HCT116 (cell line): Measurements from ENCODE around the gene YEATS4. TPM values are rescaled to one million over a fixed set of nuclear protein-coding genes. Genes with fewer than 3 reads are reported as not detected.

Source experiments
- ATAC-seq: fragments of 200-7000 bp; cut with Tn5 transposase; 2 replicates; pipeline ENCODE4 v1.9.1; 2020; ENCODE audit warnings: mild to moderate bottlenecking, moderate library complexity
- BruUV-seq: library from RNA; stranded (reverse); fragments of 400-500 nt; replicated peaks from 2 replicates; lab custom pipeline; 2021; lab: Mats Ljungman, UMichigan
- CTCF ChIA-PET: fragments of 300-600 bp; sonication (Branson Sonifier 250); formaldehyde crosslinking; loops from one replicate; lab custom pipeline; 2021; ENCODE audit warnings: antibody characterized with exemption; lab: Charles Lee
- POLR2A ChIA-PET: fragments of 300-600, 350-600 bp; sonication (Branson Sonifier 250); formaldehyde crosslinking; loops from one replicate; lab custom pipeline; 2021; ENCODE audit warnings: antibody characterized with exemption; lab: Charles Lee
- RAD21 ChIA-PET, 2 experiments: fragments of 300-600 bp; sonication (Branson Sonifier 250); formaldehyde crosslinking; loops; one replicate each; lab custom pipeline; 2023; ENCODE audit warnings: low total read pairs in 2 of 2; ENCODE audit not compliant: uncharacterized antibody in 2 of 2, unreplicated experiment in 2 of 2, low non-redundant PET in 1 of 2; lab: Charles Lee
- DNase-seq: peaks from one replicate; pipeline ENCODE4 v3.0.0-alpha.2; 2010; ENCODE audit warnings: low read depth, low spot score
- H2AFZ ChIP-seq: fragments of 200-600 bp; shearing (Covaris generic), sonication (generic); 2 replicates; pipeline ENCODE4 v1.6.1; 2017; ENCODE audit warnings: low read depth, mixed run types, mixed read lengths, antibody characterized with exemption, low read length; ENCODE audit not compliant: poor library complexity, severe bottlenecking
- H3K27ac ChIP-seq: 2 replicates; pipeline ENCODE4 v1.5.1; 2012; ENCODE audit warnings: low read depth, low read length
- H3K27me3 ChIP-seq: fragments of 200-600 bp; sonication (generic); 2 replicates; pipeline ENCODE4 v1.6.1; 2016; ENCODE audit warnings: mixed run types, low read length, mixed read lengths; ENCODE audit not compliant: insufficient read depth
- H3K36me3 ChIP-seq, 2 experiments: fragments of 200-500 bp in 1 of 2; fragments of 200-600 bp in 1 of 2; sonication (Bioruptor generic) in 1 of 2; sonication (generic) in 1 of 2; 2 replicates each; pipeline versions ENCODE4 v1.5.1 to v1.6.1; 2014 to 2016; ENCODE audit warnings: low read length in 2 of 2, inconsistent platforms in 1 of 2, mixed read lengths in 1 of 2, mixed run types in 1 of 2; ENCODE audit not compliant: insufficient read depth in 2 of 2, control insufficient read depth in 1 of 2
- H3K4me1 ChIP-seq, 2 experiments: fragments of 200-600 bp in 1 of 2; sonication (generic) in 1 of 2; 2 replicates each; pipeline versions ENCODE4 v1.5.1 to v1.6.1; 2012 to 2017; ENCODE audit warnings: low read length in 2 of 2, inconsistent platforms in 1 of 2, mild to moderate bottlenecking in 1 of 2, mixed read lengths in 1 of 2, mixed run types in 1 of 2, moderate library complexity in 1 of 2; ENCODE audit not compliant: insufficient read depth in 2 of 2, control insufficient read depth in 1 of 2
- H3K4me2 ChIP-seq: fragments of 200-600 bp; sonication (generic); 2 replicates; pipeline ENCODE4 v1.6.1; 2017; ENCODE audit warnings: mixed run types, low read length, mixed read lengths
- H3K4me3 ChIP-seq, 2 experiments: fragments of 200-600 bp in 1 of 2; sonication (generic) in 1 of 2; replicated peaks in 1 of 2; 2 replicates each; pipeline ENCODE4 v1.5.1; 2011 to 2016; ENCODE audit warnings: low read length in 2 of 2, control low read depth in 1 of 2, low read depth in 1 of 2, mild to moderate bottlenecking in 1 of 2, mixed read lengths in 1 of 2, mixed run types in 1 of 2
- H3K79me2 ChIP-seq: fragments of 200-600 bp; sonication (generic); 2 replicates; pipeline ENCODE4 v1.6.1; 2017; ENCODE audit warnings: mild to moderate bottlenecking, mixed run types, low read length, moderate library complexity, mixed read lengths; ENCODE audit not compliant: insufficient read depth
- H3K9ac ChIP-seq: fragments of 200-600 bp; sonication (generic); 2 replicates; pipeline ENCODE4 v1.6.1; 2016; ENCODE audit warnings: low read length, mixed read lengths
- H3K9me2 ChIP-seq: fragments of 200-600 bp; sonication (generic), shearing (Covaris generic); 2 replicates; pipeline ENCODE4 v1.6.1; 2017; ENCODE audit warnings: mixed run types, mild to moderate bottlenecking, moderate library complexity; ENCODE audit not compliant: insufficient read depth
- H3K9me3 ChIP-seq, 2 experiments: fragments of 200-500 bp in 1 of 2; fragments of 200-600 bp in 1 of 2; sonication (Bioruptor generic) in 1 of 2; sonication (generic) in 1 of 2; 2 replicates each; pipeline ENCODE4 v1.6.1; 2014 to 2017; ENCODE audit warnings: low read length in 2 of 2, mixed read lengths in 2 of 2, inconsistent platforms in 1 of 2, low read depth in 1 of 2, mild to moderate bottlenecking in 1 of 2, mixed run types in 1 of 2, moderate library complexity in 1 of 2; ENCODE audit not compliant: control insufficient read depth in 1 of 2, insufficient read depth in 1 of 2
- H4K20me1 ChIP-seq: fragments of 200-600 bp; sonication (generic), shearing (Covaris generic); 2 replicates; pipeline ENCODE4 v1.6.1; 2017; ENCODE audit warnings: mixed run types, mild to moderate bottlenecking, moderate library complexity; ENCODE audit not compliant: insufficient read depth
- ATF3 ChIP-seq: IDR thresholded peaks from 2 replicates; pipeline ENCODE4 v1.6.1; 2012
- CBX3 ChIP-seq: IDR thresholded peaks from 2 replicates; pipeline ENCODE4 v1.6.1; 2012; ENCODE audit warnings: low read depth
- CEBPB ChIP-seq: IDR thresholded peaks from 2 replicates; pipeline ENCODE4 v1.6.1; 2012; ENCODE audit warnings: low read depth
- CTCF ChIP-seq, 3 experiments: fragments of 200-600 bp in 1 of 3; sonication (generic) in 1 of 3; IDR thresholded peaks in 2 of 3; conservative IDR thresholded peaks in 1 of 3; 2 replicates each; pipeline ENCODE4 v1.5.1; 2012 to 2017; ENCODE audit warnings: low read depth in 2 of 3, low read length in 2 of 3, antibody characterized with exemption in 1 of 3, borderline replicate concordance in 1 of 3, control low read depth in 1 of 3, mild to moderate bottlenecking in 1 of 3, mixed read lengths in 1 of 3, mixed run types in 1 of 3, moderate library complexity in 1 of 3; ENCODE audit not compliant: insufficient read depth in 1 of 3
- EGR1 ChIP-seq: IDR thresholded peaks from 2 replicates; pipeline ENCODE4 v1.6.1; 2012; ENCODE audit warnings: low read depth
- ELF1 ChIP-seq: IDR thresholded peaks from 2 replicates; pipeline ENCODE4 v1.6.1; 2012; ENCODE audit warnings: low read depth, borderline replicate concordance
- FOSL1 ChIP-seq: IDR thresholded peaks from 2 replicates; pipeline ENCODE4 v1.6.1; 2012; ENCODE audit warnings: low read depth
- JUND ChIP-seq: IDR thresholded peaks from 2 replicates; pipeline ENCODE4 v1.6.1; 2012
- MAX ChIP-seq: IDR thresholded peaks from 2 replicates; pipeline ENCODE4 v1.6.1; 2012
- POLR2A ChIP-seq: IDR thresholded peaks from 2 replicates; pipeline ENCODE4 v1.7.0; 2011; ENCODE audit warnings: borderline replicate concordance; ENCODE audit not compliant: insufficient read depth, insufficient read length; ENCODE audit errors: extremely low read depth
- POLR2AphosphoS5 ChIP-seq: IDR thresholded peaks from 2 replicates; pipeline ENCODE4 v1.6.1; 2011; ENCODE audit warnings: mild to moderate bottlenecking, low read depth, low read length, moderate library complexity
- RAD21 ChIP-seq: IDR thresholded peaks from 2 replicates; pipeline ENCODE4 v1.6.1; 2012; ENCODE audit warnings: low read depth, mild to moderate bottlenecking
- REST ChIP-seq: IDR thresholded peaks from 2 replicates; pipeline ENCODE4 v1.6.1; 2012; ENCODE audit warnings: low read depth
- SIN3A ChIP-seq: IDR thresholded peaks from 2 replicates; pipeline ENCODE4 v1.6.1; 2012; ENCODE audit warnings: low read depth
- SP1 ChIP-seq: IDR thresholded peaks from 2 replicates; pipeline ENCODE4 v1.6.1; 2012; ENCODE audit warnings: low read depth
- TCF7L2 ChIP-seq: IDR thresholded peaks from 2 replicates; pipeline ENCODE4 v1.7.0; 2011; ENCODE audit warnings: borderline replicate concordance, inconsistent platforms; ENCODE audit not compliant: insufficient read depth, insufficient read length; ENCODE audit errors: extremely low read depth
- ZBTB33 ChIP-seq: IDR thresholded peaks from 2 replicates; pipeline ENCODE4 v1.6.1; 2011; ENCODE audit warnings: mild to moderate bottlenecking, low read length, moderate library complexity; ENCODE audit not compliant: insufficient replicate concordance; ENCODE audit errors: extremely low read depth
- ZFX ChIP-seq: fragments of 450-650 bp; IDR thresholded peaks from 2 replicates; pipeline ENCODE4 v1.6.1; 2017
- ZNF274 ChIP-seq: fragments of 200-500 bp; sonication (Bioruptor generic); IDR thresholded peaks from 2 replicates; pipeline ENCODE4 v1.6.1; 2014; ENCODE audit warnings: mild to moderate bottlenecking, low read depth, low read length, inconsistent platforms
- intact Hi-C: fragments of 100-400 bp; cut with micrococcal nuclease; formaldehyde crosslinking; loops from 2 replicates; pipeline ENCODE4 v1.10.0; 2022
- total RNA-seq: library from RNA; stranded (reverse); gene quantifications from one replicate; pipeline ENCODE4 v1.2.1, GENCODE V29; 2021; ENCODE audit not compliant: unreplicated experiment

YEATS4 gene
- total RNA-seq, 1 experiment from 2014 or later: 32.0 TPM

- no peaks in the 10 kb centered on the region for H3K79me2 ChIP-seq
- 0 out of 4 replicates have a peak, but pooled peaks cover 0 to 6% of the 10 kb centered on the region in 2 experiments for H3K36me3 ChIP-seq
- no peak overlapping the region for H3K4me2 ChIP-seq
- no peak overlapping the region for H2AFZ ChIP-seq
- H3K9me3 ChIP-seq: no peaks in the 10 kb centered on the region
- H3K27me3 ChIP-seq: no peaks in the 10 kb centered on the region
- H3K9me2 ChIP-seq: no peaks in the 10 kb centered on the region
- DNase-seq (no peak), ATAC-seq (no peak)
- BruUV-seq: no TSS peak
- ChIA-PET CTCF (no interaction called here), RAD21 (no interaction called here), POLR2A (no interaction called here)
- TF ChIP-seq SIN3A: no peak
- no peak for TF ChIP-seq ZBTB33
- no peak for TF ChIP-seq POLR2A
- TF ChIP-seq REST: no peak
- no peak for TF ChIP-seq RAD21
- TF ChIP-seq FOSL1: no peak
- no peak for TF ChIP-seq ELF1
- TF ChIP-seq JUND: no peak
- TF ChIP-seq CBX3: no peak
- no peak for TF ChIP-seq EGR1
- no peak for TF ChIP-seq SP1
- no peak for TF ChIP-seq ZNF274
- TF ChIP-seq ZFX: no peak
- TF ChIP-seq POLR2AphosphoS5: no peak
- TF ChIP-seq MAX: no peak
- no peak for TF ChIP-seq CEBPB
- TF ChIP-seq ATF3: no peak
- no peak for TF ChIP-seq TCF7L2
- no peak for TF ChIP-seq CTCF (IDR thresholded peaks at IDR 0.05 in 2 of 3, conservative IDR thresholded peaks at IDR 0.05 in 1 of 3; ENCODE audit: borderline replicate concordance in 1 of 3, insufficient read depth in 1 of 3, low read depth in 2 of 3, low read length in 2 of 3)
- peaks cover 6 to 7% of the 10 kb centered on the region in 2 experiments; a peak in 3 of 4 replicates for H3K4me1 ChIP-seq
- H4K20me1 ChIP-seq: 0 out of 2 replicates have a peak, but pooled peaks cover 3% of the 10 kb centered on the region
- no peak overlapping the region for H3K9ac ChIP-seq
- intact Hi-C loops: no loop called here
- H3K27ac ChIP-seq: no peak overlapping the region
- H3K4me3 ChIP-seq: no peak overlapping the region
These were observed 51.0 kb downstream of the YEATS4 start for GRCh38 chr12:69410571-69410970.
